GM18951 (cell line): ENCODE results near the gene NOTCH3.

Experiments used
- POLR2A ChIP-seq: IDR thresholded peaks from 4 replicates; pipeline ENCODE4 v1.6.1; 2011; ENCODE audit warnings: mild to moderate bottlenecking; ENCODE audit not compliant: insufficient read length, insufficient read depth; ENCODE audit errors: extremely low read depth
- in situ Hi-C: fragments of 300-500 bp; cut with MboI; formaldehyde crosslinking; loops from one replicate; pipeline ENCODE4 v1.12.0; 2022; ENCODE audit warnings: low sequenced_read_pairs, mixed read lengths, inconsistent platforms; ENCODE audit not compliant: unreplicated experiment

The NOTCH3 gene

DNA sequence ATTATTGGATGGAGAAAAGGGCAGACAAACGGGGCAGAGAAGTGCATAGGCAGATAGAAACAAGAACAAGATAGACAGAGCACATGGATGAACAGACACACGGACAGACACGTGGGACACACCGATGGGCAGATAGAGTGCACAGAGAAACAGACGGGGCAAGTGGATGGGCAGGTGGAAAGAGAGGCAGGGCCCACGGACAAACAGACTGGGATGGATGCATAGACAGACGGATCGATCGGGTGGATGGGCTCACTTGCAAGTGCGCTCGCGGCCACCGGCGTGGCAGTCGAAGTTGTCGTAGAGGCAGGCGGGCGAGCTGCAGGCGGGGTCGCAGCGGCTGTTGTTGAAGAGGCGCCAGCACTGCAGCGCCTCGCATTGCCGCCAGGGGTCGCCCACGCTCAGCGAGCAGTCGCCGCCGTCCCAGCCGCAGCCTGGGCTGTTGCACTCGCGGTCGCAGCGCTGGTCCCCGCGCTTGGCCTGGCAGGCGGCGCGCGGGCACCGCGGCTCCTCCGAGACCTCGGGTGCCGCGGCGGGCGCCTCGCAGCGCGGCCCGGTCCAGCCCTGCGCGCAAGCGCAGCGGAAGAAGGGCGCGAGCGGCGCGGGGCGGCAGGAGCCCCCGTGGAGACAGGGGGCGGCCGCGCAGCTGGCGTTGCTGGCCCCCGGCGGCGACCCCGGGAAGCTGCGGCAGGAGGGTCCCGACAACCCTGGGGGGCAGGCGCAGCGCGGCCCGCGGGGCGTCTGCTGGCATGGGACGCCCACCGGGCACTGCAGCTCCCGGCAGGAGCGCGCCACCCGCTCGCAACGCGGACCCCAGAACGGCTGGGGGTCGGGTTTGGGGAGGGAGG is 23.3 kb downstream of the NOTCH3 start:
- in situ Hi-C loops: loop anchor here (10.0 kb wide), 1 partner anchor 377 kb away; no protein-coding TSS in a partner anchor
- no peak for TF ChIP-seq POLR2A

DNA sequence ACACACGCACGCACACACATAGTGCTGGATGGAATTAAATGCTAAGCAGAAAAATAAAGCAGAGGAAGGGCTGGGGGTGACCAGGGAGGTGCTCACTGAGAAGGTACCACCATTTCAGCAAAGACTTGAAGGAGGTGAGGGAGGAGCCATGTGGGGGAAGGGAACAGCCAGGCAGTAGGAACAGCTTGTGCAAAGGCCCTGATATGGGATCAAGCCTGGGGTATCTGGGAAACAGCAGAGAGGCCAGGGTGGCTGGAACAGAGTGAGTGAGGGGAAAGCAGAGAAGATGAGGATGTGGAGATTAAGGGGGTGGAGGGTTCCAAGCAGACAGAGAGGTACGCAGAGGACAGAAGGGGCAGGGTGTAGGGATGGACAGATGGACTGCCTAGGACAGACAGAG is 25.2 kb downstream of the NOTCH3 start:
- no peak for TF ChIP-seq POLR2A
- in situ Hi-C loops: loop anchor here (10.0 kb wide), 1 partner anchor 379 kb away; no protein-coding TSS in a partner anchor

DNA sequence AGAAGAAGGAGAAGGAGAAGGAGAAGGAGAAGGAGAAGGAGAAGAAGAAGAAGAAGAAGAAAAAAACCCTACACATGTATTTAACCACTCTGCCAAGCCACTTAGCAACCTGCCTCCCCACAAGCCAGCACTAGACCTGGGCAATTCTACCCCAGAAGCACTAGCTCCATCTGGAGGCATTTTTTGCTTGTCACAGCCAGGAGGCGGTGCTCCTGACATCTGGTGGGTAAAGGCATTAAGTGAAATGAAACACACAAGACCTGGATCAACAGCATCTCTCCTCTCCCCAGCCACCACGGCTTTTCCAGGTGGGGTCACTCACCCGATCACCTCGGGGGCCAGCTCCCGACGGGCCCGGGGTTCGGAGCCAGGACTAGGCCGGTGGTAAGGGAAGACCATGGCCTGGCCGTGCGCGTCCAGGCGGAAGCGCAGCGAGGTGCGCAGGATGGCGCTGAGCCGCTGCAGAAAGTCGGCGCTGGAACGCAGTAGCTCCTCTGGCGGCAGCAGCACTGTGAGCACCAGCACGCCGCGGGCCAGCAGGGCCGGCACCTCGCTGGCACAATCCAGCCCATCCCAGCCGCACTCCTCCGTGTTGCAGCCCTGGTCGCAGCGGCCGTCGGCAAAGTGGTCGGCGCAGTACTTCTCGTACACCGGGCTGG is 26.9 kb downstream of the NOTCH3 start:
- no peak for TF ChIP-seq POLR2A
- in situ Hi-C loops: loop anchor here (10.0 kb wide), 1 partner anchor 381 kb away; no protein-coding TSS in a partner anchor

DNA sequence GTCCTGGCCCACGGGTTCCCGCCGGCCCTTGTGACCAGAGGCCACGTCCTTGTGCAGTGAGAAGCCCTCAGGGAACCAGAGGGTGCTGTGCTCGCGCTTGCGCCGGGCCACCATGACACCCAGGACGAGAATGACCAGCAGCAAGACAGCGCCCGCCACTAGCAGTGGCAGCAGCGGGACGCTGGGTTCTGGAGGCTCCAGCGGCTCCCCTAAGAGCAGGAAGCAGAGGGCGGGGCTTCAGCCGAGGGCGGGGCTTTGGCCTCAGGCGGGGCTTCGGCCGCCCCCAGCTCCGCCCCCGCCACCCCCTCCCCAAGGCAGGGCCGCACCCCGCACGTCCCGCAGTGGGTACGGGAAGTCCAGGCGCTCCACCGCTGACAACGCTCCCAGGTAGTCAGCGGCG is 30.4 kb downstream of the NOTCH3 start:
- in situ Hi-C loops: loop anchor here (10.0 kb wide), 1 partner anchor 384 kb away; no protein-coding TSS in a partner anchor
- no peak for TF ChIP-seq POLR2A

DNA sequence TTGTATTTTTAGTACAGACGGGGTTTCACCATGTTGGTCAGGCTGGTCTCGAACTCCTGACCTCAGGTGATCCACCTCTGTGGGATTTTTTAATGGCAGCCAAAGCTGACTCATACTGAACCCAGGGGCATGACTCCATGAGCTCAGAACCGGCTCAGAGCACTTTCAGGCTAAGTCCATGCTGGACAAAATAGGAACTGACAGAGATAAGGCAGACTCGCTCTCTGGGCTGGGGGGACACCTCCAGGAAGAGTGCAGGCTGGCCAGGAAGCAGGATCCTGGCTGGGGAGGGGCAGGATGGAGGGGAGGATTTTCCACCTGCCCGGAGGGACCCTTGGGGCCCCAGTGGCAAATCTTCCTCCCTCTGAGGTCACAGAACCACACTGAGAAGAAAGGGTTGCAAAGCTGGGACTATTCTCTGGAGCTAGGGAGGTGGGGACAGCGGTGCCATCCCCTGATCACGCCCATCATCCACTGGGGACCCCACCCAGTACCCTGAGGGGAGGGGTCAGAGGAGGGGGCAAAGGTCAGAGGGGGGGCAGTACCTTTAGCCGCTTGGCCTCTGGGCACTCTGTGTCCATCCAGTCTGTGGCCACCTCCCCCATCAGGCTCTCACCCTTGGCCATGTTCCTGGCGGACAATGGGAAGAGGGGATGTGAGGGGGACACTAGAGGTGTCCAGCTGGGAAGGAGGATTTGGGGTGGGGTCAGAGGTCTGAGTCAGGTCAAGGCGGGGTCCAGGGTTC is 31.1 kb downstream of the NOTCH3 start:
- TF ChIP-seq POLR2A: no peak

DNA sequence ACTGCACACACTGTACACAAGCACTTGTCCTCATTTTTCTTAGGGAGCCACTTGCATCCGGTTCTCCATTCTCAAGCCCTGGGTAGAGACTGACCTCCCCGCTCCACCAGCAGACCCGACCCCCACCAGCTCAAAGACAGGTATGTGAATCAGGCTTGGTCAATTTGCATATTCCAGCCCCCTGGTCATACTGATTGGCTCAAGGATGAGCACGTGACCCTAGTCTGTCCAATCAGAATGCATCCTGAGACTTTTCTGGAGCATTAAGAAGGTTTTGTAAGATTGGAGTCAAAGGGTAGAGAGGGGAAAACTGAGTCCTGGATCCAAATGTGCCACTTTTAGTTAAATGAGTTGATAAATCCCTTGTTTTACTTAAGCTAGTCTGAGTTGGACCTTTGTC is 34.1 kb downstream of the NOTCH3 start:
- in situ Hi-C loops: no loop called here
- TF ChIP-seq POLR2A: no peak

More for the DNA sequence above, 31.1 kb downstream of the NOTCH3 start:
- in situ Hi-C loops: loop anchor here (10.0 kb wide), 1 partner anchor 385 kb away; no protein-coding TSS in a partner anchor

DNA sequence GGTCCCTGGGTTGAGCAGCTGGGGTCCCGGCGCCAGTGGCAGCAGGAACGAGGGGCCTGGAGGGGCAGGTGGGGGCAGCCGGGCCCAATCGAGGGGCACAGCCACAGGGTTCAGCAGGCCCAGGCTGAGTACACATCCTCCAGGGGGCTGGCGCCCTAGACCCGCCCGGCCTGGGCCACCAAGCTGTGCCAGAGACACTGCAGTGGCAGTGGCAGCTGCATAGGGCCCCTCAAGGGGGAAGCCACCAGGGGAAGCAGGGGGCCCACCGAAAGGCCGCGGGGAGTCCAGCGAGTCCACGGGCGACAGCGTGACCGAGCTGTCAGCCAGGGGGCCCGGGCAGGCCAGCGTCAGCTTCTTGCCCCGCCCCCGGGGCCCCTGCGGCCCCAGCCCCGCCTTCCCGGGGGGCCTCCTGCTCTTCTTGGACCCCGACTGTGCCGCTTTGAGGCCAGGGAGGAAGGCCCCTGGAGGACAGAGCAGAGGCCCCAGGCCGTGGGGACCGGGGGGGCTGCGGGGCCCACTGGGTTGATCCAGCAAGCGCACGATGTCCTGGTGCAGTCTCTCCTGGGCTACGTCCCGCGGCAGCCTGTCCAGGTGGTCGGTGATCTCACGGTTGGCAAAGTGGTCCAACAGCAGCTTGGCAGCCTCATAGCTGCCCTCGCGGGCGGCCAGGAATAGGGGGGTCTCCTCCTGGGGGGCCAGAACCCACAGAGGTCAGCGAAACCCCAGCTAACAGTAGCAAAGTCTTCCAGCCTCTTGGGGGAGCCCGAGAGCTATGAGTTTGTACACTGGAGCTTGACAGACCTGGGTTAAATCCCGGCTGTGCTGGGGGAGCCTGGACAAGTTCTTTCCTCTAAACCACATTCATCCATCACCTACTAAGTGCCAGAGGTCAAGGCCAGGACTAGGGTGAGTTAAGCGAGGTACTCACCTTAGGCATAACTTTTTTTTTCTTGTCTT is 39.5 kb downstream of the NOTCH3 start:
- in situ Hi-C loops: no loop called here
- TF ChIP-seq POLR2A: no peak

DNA sequence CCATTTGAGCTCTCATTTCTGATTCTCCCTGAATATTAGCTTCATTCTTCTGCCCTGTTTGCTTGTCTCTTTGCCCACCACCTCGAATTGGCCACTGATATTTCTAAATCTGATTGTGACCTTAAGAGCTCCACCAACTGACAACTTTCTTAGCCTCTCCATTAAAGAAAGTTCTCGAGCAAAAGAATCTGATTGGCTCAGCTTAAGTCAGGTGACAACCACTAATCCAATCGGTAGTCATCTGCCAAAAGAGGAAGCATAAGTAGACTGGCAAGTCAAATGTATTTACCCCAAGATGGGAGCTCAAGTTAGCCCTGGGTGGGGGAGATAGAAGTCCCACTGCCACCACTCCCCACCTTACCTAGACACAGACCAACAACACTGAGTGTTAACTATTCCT is 41.5 kb downstream of the NOTCH3 start:
- no peak for TF ChIP-seq POLR2A

DNA sequence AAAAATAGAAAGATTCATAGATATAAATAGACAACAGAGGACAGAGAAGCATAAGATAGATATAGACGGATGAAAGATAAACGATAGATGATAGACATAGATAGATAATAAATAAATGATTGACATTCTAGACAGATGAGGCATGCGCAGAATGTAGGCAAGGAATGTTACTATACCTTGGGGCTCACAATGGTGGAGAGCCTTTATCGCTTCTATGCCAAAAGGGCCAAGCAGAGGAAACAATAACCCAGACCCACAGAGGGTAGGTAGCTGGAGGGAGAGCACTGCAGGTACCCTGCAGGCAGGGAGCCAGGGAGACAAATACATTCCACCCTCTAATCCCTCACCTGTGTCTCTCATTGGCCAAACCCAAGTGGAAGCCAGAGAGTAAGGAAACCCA is 44.4 kb downstream of the NOTCH3 start:
- no peak for TF ChIP-seq POLR2A
- in situ Hi-C loops: no loop called here

More for the DNA sequence above, 41.5 kb downstream of the NOTCH3 start:
- in situ Hi-C loops: no loop called here

DNA sequence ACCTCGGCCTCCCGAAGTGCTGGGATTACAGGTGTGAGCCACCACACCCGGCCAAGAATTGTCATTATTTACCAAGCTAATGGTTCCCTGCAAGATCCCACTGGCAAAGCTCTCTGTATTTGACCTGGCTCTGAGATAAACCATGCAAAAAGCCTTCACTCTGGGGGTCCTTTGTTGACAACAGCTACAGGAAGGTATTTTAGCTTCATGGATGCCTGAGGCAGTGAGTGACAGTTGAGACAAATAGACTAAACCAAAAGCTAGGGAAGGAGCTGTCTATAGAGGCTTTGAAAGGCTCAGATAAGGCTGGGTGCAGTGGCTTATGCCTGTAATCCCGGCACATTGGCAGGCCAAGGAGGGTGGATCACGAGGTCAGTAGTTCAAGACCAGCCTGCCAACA is 45.5 kb downstream of the NOTCH3 start:
- in situ Hi-C loops: no loop called here
- no peak for TF ChIP-seq POLR2A

DNA sequence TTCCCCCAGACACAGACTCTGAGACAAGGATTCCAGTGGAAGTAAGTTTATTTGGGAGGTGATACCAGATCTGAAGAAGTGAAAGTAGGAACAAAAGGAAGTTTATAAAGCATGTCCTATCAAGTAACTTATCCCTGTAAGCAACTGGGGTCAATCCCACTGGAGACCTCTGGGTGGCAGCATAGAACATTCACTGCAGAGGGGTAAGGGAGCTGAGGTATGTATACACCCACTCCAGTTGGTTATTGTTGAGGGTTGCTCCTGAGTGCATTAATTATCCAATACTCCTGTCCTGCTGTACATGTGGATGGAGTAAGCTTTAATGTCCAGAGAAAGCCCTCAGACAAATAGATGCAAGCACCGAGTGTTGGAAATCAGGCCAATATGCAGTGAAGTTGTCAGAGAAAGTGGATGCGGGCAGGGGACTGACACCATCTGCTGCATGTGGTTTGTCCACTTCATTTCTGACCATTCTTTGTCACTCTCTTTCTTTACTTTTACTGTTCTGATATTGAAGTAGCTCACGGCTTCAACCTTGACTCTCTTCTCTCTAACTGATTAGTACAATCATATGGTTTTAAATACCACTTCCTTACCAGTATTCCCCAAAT is 46.7 kb downstream of the NOTCH3 start:
- no peak for TF ChIP-seq POLR2A
- in situ Hi-C loops: no loop called here

DNA sequence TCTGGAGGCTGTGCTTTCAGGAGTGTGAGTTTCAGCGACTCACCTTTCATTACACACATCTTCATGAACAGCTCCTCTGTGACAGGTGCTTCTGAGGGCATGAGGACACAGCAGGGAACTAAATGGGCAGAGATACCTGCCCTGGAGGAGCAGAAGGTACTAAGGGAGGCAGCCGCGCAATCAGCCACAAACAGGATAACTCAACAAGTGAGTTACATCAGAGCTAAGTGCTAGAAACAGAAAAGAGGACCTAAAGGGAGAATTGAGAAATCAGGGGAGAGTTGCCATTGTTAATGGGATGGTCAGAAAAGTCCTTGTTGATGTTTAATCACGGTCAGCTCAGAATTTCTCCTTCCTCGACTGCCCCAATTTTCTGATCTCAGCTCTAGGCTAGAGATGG is 51.1 kb downstream of the NOTCH3 start:
- no peak for TF ChIP-seq POLR2A
- in situ Hi-C loops: no loop called here
